Cerebellar cortex (tissue), 1 donor: ENCODE measurements around the gene CHAD.
A peak's percentile ranks its signal among the peaks of the same experiment; 100 is the strongest.
"Not testable (repeated sequence)": the region's sequence is repeated elsewhere in the genome, so short reads cannot be mapped to it uniquely, and the experiment has no call there.

Source experiments
- DNase-seq: peaks from one replicate; pipeline ENCODE4 v3.0.0-alpha.2; 2015; ENCODE audit warnings: low spot score

CHAD gene

GRCh38 chr17:50426814-50427787 is 41.6 kb downstream of the CHAD start:
- DNase-seq, result peak; percentile 36

- no peak for DNase-seq
Measured at GRCh38 chr17:50426472-50426782, 42.3 kb downstream of the CHAD start.

- no peak for DNase-seq
Measured at GRCh38 chr17:50425682-50426471, 42.8 kb downstream of the CHAD start, which contains the start of gene ACSF2. TSS of gene ACSF2 (plus strand) at chr17:50426218. CDS start at chr17:50426262, 44 bp downstream.

- no peak for DNase-seq
Measured at GRCh38 chr17:50424996-50425681, 43.5 kb downstream of the CHAD start.

- no peak for DNase-seq
Measured at GRCh38 chr17:50424246-50424995, 44.3 kb downstream of the CHAD start.

- no peak for DNase-seq
Measured at GRCh38 chr17:50423553-50424159, 45.0 kb downstream of the CHAD start.

GRCh38 chr17:50422738-50423137 is 45.9 kb downstream of the CHAD start:
- no peak for DNase-seq

- no peak for DNase-seq
Measured at GRCh38 chr17:50421308-50422051, 47.2 kb downstream of the CHAD start.

- no peak for DNase-seq
Measured at GRCh38 chr17:50420419-50421112, 48.1 kb downstream of the CHAD start.

GRCh38 chr17:50419577-50419976 is 49.1 kb downstream of the CHAD start:
- not testable (repeated sequence) for DNase-seq

GRCh38 chr17:50414808-50415207 is 53.9 kb downstream of the CHAD start:
- DNase-seq, result no peak
